Suppressor macrophage treated with lipopolysaccharide for 4 hours (primary cell): ENCODE data around the gene KCNQ5.
"Not testable (repeated sequence)": the region's sequence is repeated elsewhere in the genome, so short reads cannot be mapped to it uniquely, and the experiment has no call there.

Source experiments
- DNase-seq: peaks from one replicate; pipeline ENCODE4 v3.0.0-alpha.2; 2020

KCNQ5 gene

DNA sequence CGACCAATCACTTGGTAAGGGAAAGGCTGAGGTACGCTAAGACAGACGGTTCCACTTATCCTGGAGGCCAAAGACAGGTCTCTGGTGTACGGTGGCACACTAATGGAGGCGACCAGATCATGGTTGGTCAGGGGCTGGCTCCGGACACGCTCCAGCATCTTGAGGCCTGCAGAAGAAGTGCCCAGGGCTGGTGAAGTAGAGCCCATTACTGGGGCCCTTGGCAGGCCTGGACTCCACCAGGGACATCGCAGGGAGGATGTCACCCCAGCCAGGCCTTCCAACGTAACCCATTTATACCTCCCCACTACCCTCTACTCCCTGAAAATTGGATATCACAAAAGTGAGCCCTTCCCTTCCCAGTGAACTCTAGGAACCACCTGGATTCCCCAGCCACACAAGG lies 587.3 kb downstream of the KCNQ5 start:
- DNase-seq: no peak

DNA sequence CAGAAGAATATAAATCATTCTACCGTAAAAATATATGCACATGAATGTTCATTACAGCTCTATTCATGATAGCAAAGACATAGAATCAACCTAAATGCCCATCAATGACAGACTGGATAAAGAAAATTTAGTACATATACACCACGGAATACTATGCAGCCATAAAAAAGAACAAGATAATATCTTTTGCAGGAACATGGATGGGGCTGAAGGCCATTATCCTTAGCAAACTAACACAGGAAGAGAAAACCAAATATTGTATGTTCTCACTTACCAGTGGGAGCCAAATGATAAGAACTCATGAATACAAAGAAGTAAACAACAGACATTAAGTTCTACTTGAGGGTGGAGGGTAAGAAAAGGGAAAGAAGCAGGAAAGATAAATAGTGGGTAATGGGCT lies 595.0 kb downstream of the KCNQ5 start:
- DNase-seq: no peak

DNA sequence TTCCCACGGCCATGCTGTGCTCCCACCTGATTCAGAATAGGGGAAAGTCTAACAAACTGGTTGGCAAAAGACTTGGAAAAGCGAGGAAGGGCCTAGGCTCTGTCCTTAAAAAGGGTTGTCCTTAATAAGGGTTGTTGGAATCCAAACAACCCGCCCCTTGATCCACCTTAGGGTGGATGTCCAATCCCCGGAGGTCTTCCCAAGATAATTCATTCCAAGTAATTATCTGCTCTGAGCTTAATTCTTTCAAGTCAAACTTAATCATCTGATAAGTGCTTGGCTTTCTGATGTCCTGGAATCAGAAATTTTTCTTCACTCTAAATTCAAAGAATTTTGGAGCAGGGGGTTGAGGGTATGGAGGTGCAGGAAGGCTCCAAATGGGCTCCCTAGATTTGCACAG lies 603.5 kb downstream of the KCNQ5 start, which contains the start of gene KHDC1L:
TSS of gene KHDC1L (minus strand) at position 101 of the 400 bp plus-strand sequence. CDS start at position 13, 88 bp downstream.
- no peak for DNase-seq

DNA sequence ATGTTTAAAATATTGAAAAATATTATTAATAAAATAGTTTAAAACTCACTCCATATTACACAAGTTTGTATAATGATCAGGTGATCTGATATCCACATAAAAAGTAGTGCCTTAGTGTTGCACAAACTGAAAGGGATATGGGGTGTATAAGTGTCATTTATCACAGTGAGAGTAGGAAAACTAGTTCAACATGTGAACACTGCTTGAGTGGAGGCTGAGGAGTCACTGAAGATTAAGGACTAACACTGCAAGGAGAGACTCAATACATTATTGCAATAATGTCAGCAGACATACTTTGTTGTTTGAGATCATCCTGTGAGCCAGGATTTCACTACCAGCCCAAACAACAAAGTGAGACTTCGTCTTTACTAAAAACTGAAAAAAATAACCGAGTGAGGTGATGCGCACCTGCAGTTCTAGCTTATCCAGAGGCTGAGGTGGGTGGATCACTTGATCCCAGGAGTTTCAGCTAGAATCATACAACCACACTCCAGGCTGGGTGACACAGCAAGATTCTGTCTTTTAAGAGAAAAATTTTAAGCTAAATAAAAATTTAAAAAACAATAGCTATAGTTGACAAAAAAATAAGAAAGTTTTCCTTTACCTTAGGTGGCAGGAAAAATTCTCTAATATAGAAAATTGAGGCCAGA lies 605.9 kb downstream of the KCNQ5 start:
- DNase-seq: no peak

DNA sequence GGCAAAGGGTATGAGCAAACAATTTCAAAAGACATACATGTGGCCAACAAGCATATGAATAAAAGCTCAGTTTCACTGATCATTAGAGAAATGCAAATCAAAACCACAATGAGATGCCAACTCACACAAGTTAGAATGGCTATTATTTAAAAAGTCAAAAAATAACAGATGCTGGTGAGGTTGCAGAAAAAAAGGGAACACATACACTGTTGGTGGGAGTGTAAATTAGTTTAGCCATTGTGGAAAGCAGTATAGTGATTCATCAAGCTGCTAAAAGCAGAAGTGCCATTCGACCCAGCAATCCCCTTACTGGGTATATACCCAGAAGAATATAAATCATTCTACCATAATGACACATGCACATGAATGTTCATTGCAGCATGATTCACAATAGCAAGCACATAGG lies 610.1 kb downstream of the KCNQ5 start:
- DNase-seq: peak; percentile 73

DNA sequence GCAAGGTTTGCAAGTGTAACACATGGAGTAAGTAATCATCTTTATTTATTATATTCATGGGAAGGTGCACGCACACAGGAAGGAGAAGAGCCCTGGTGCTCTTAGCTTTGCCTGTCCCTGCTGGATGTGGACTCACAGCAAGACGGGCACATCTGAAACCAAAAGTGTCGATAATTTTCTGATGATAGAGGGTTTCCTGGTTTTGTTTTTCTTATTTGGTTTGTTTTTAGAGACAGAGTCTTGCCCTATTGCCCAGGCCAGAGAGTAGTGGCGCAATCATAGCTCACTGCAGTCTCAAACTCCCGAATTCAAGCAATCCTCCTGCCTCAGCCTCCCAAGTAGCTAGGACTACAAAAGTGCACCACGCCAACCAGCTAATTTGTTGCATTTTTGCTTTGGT lies 611.2 kb downstream of the KCNQ5 start:
- no peak for DNase-seq

DNA sequence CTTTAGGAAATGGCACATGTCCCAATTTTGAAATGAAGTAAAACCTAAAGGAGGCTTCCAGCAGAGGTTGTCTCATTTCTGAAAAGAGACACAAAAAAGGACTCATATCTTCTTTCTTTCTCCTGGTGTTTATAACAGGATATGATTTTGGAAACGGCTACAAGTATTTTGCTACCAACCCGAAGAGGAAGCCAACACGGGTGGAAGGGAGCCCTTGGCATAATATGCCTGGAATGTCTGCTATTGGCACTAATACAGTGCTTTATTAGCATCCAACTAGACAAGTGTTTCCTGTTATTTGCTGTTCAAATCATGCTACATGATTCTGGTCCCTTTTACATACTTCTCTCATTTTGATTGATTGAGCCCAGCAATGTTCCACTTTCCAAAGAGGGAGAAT lies 612.1 kb downstream of the KCNQ5 start:
- DNase-seq: not testable (repeated sequence)

DNA sequence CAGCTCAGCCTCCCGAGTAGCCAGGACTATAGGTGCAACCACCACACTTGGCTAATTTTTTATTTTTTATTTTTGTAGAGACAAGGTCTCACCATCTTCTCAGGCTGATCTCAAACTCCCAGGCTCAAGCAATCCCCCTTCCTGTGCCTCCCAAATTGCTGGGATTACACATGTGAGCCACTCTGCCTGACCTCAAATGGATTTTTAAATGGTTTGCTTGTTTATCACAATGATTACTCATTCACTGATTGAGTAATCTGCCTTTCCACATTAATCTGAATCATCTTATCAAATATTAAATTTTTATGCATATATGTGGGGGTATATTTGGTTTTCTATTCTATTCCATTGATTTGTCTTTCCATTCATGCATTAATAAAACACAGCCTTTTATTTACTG lies 612.9 kb downstream of the KCNQ5 start:
- peak; percentile 5 for DNase-seq

DNA sequence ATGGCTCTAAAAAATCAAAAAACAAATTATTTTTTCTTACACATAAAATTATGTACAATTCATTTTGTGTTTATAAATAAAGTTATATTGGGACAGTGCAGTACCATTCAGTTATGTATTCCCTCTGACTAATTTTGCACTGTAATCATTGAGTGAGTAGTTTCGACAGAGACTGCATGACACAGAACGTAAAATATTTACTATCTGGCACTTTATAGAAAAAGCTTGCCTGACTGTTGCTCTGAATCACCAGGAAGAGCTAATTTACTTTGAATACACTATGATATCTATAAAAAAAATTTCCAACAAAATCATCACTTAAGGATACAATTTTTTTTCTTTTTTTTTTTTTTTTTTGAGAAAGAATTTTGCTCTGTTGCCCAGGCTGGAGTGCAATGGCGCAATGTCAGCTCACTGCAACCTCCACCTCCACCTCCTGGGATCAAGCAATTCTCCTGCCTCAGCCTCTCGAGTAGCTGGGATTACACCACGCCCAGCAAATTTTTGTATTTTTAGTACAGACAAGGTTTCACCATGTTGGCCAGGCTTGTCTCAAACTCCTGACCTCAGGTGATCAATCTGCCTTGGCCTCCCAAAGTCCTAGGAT lies 614.4 kb downstream of the KCNQ5 start:
- no peak for DNase-seq

DNA sequence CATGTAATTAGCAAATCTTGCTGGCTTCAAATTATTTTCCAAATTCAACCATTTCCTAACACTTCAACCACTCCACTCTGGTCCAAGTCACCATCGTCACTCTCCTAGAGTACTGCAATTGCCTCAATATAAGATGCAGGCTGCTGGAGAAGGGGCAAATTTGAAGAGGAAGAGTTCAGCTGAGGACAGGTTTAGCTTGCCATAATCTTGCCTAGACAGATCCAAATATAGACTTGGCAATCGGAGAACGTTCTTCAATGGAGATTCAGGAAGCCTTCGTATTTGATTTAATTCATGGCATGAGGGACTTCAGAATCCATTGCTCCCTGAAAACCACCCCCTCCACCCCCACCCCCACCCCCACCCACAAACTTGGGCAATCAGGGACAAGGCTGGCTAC lies 618.9 kb downstream of the KCNQ5 start:
- DNase-seq: no peak

DNA sequence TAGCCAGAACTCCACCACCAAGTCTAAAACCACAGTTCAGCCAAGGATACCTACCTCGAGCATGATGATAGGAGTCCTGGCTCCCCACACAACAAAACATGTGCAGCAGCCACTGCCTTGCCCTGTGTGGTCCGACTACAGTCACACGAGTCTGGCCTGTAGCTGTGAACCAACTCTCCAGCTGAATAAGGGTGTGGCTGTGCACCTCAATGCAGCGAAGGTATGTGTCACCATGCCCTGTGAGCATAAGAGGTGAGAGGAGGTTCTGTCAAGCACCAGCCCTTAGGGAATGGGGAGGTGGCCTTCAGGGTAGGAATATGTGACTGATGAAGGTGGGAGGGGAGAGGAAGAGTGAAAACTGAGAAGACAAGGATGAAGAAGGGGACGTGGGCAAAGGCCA lies 620.1 kb downstream of the KCNQ5 start:
- no peak for DNase-seq
